GM08714 (cell line): Measurements from ENCODE around the gene PRKACB.
"Not testable (repeated sequence)": the region's sequence is repeated elsewhere in the genome, so short reads cannot be mapped to it uniquely, and the experiment has no call there.

Experiments used
- H3K4me3 ChIP-seq: fragments of 200-500 bp; sonication (Bioruptor generic); 2 replicates; pipeline ENCODE4 v1.5.1; 2014; ENCODE audit warnings: mild to moderate bottlenecking, low read length, inconsistent platforms
- ZNF274 ChIP-seq: IDR thresholded peaks from 2 replicates; pipeline ENCODE4 v1.6.1; 2012; ENCODE audit warnings: mild to moderate bottlenecking, low read depth, low read length

The PRKACB gene

GRCh38 chr1:84286071-84286470 is 142.0 kb downstream of the PRKACB start:
- TF ChIP-seq ZNF274: no peak
- H3K4me3 ChIP-seq: no peak overlapping the region

- H3K4me3 ChIP-seq: not testable (repeated sequence)
Measured at GRCh38 chr1:84287389-84287788, 143.3 kb downstream of the PRKACB start.
